BJ (cell line): ENCODE data around the gene ZNF177. TPM values are rescaled to one million over a fixed set of nuclear protein-coding genes. Genes with fewer than 3 reads are reported as not detected.

ENCODE experiments used
- CTCF ChIA-PET: fragments of 350-600 bp; formaldehyde crosslinking; extraction: SDS; loops from one replicate; lab custom pipeline; 2021; ENCODE audit warnings: antibody characterized with exemption, inconsistent platforms; lab: Yijun Ruan, JAX
- POLR2A ChIA-PET: fragments of 300-600 bp; sonication (Branson Sonifier 250); formaldehyde crosslinking; extraction: SDS; loops from one replicate; lab custom pipeline; 2021; ENCODE audit warnings: antibody characterized with exemption; lab: Charles Lee
- DNase-seq: peaks from one replicate; pipeline ENCODE4 v3.0.0-alpha.2; 2011; ENCODE audit warnings: low read depth
- H3K27me3 ChIP-seq: 2 replicates; pipeline ENCODE4 v1.6.0; 2011; ENCODE audit warnings: low read length; ENCODE audit not compliant: control insufficient read depth, insufficient read depth
- H3K36me3 ChIP-seq: 2 replicates; pipeline ENCODE4 v1.5.1; 2011; ENCODE audit warnings: low read length; ENCODE audit not compliant: control insufficient read depth, insufficient read depth
- H3K4me3 ChIP-seq: 2 replicates; pipeline ENCODE4 v1.5.1; 2011; ENCODE audit warnings: low read depth, mild to moderate bottlenecking, control low read depth, low read length
- polyA plus RNA-seq: library from polyadenylated mRNA; depleted of rRNA; stranded (reverse); fragments of >200 nt; gene quantifications from 2 replicates; pipeline ENCODE4 v1.2.3, GENCODE V29; 2011
- TF ChIP-seq, protein P1 (sequence below): IDR thresholded peaks from 2 replicates; pipeline ENCODE4 v1.5.1; 2011; ENCODE audit warnings: low read depth, mild to moderate bottlenecking, control low read depth, inconsistent platforms, low read length, moderate library complexity; ENCODE audit not compliant: insufficient read depth

Gene ZNF177
- polyA plus RNA-seq, 1 experiment = 0.94 TPM

DNA sequence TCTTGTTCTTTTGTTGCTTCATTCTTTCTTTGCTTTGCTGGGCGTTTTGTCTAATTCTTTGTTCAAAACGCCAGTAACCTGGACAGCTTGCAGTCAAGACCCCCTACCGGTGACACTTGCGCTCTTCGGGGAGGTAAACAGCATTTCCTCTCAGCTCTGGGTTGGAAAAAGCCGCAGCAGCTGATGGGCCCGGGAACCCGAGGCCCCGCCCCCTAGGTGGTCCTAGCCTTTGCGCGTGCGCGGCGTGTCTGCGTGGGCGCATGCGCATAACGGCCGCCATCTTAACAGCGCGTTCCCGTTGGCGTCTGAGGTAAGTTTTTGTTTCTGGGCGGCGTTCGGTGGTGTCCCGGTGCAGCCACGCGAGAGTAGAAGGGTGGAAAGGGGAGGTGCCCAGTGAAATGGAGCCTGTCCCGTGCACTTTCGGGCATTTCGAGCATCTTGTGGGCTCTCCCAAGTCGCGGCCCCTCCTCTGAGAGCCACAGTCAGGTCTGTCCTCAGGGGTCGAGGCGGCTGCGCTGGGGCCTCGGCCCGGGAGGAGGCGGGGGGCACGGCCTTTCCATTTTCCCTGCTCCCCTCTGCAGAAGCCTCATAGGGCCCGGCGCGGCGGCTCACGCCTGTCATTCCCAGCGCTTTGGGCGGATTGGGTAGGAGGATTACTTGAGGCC is 38.8 kb upstream of the ZNF177 start, which contains the start of gene ZNF559:
ZNF559 (plus strand) TSS at position 261 of the 665 bp plus-strand sequence. CDS start 14,371 bp downstream, outside the sequence.
- POLR2A ChIA-PET = interaction anchor here (0.5 kb wide), 1 partner anchor 259 kb away, joined by 18 read pairs; no protein-coding TSS in a partner anchor
- DNase-seq = peak; percentile 77
- Histone ChIP-seq H3K27me3 (no peaks in the 10 kb centered on the region), H3K4me3 (peak within 1 kb of the TSS; percentile 89), H3K36me3 (no peaks in the 10 kb centered on the region)
- CTCF ChIA-PET = interaction anchor here (0.9 to 2.0 kb wide), 4 partner anchors 8 to 294 kb away, joined by 3 to 11 read pairs (median 4); no protein-coding TSS in a partner anchor
- TF ChIP-seq, protein P1, sequence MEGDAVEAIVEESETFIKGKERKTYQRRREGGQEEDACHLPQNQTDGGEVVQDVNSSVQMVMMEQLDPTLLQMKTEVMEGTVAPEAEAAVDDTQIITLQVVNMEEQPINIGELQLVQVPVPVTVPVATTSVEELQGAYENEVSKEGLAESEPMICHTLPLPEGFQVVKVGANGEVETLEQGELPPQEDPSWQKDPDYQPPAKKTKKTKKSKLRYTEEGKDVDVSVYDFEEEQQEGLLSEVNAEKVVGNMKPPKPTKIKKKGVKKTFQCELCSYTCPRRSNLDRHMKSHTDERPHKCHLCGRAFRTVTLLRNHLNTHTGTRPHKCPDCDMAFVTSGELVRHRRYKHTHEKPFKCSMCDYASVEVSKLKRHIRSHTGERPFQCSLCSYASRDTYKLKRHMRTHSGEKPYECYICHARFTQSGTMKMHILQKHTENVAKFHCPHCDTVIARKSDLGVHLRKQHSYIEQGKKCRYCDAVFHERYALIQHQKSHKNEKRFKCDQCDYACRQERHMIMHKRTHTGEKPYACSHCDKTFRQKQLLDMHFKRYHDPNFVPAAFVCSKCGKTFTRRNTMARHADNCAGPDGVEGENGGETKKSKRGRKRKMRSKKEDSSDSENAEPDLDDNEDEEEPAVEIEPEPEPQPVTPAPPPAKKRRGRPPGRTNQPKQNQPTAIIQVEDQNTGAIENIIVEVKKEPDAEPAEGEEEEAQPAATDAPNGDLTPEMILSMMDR = peak; percentile 44

DNA sequence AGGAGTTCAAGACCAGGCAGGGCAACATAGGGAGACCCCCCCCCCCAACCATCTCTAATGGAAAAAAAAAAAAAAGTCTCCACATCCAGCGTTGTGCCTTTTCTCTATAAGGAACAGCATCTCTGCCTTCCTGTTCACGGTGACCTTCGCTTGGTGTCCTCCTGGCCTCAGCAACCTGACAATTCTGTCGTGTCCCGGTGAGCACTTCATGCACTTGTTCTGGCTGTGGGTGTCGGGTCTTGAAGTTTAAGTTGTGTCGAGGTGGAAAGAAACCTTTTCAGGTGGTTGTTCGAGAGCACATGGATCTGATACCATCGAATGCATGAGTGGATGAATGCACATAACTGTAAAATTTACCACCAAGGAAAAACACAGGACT is 38.2 kb upstream of the ZNF177 start:
- TF ChIP-seq, protein P1 = no peak
- DNase-seq = no peak
- Histone ChIP-seq H3K27me3 (no peaks in the 10 kb centered on the region), H3K4me3 (peak overlapping the region; percentile 89), H3K36me3 (no peaks in the 10 kb centered on the region)
- CTCF ChIA-PET = interaction anchor here (1.0 kb wide), 1 partner anchor 293 kb away, joined by 3 read pairs; no protein-coding TSS in a partner anchor
- POLR2A ChIA-PET = no interaction called here

DNA sequence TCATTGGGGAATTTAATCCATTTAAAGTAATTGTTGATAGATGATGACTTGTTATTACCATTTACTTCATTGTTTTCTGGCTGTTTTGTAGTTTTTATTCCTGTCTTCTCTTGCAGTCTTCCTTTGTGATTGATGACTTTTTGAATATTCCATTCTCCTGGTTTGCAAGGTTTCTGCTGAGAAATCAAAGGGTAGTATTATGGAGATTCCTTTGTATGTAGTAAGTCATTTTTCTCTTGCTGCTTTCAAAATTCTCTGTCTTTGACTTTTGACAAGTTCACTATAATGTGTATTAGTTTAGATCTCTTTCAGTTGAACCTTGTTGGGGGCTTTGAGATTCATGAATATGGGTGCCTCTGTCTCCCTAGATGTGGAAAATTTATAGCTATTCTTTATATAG is 32.8 kb upstream of the ZNF177 start:
- TF ChIP-seq, protein P1 = no peak
- ChIA-PET POLR2A (no interaction called here), CTCF (interaction anchor here (2.0 kb wide), 1 partner anchor 17 kb away, joined by 5 read pairs; no protein-coding TSS in a partner anchor)
- H3K36me3 ChIP-seq = peaks cover 3% of the 10 kb centered on the region; the same call in 1 of the 2 replicates
- H3K27me3 ChIP-seq = no peaks in the 10 kb centered on the region
- H3K4me3 ChIP-seq = no peak overlapping the region
- DNase-seq = no peak

DNA sequence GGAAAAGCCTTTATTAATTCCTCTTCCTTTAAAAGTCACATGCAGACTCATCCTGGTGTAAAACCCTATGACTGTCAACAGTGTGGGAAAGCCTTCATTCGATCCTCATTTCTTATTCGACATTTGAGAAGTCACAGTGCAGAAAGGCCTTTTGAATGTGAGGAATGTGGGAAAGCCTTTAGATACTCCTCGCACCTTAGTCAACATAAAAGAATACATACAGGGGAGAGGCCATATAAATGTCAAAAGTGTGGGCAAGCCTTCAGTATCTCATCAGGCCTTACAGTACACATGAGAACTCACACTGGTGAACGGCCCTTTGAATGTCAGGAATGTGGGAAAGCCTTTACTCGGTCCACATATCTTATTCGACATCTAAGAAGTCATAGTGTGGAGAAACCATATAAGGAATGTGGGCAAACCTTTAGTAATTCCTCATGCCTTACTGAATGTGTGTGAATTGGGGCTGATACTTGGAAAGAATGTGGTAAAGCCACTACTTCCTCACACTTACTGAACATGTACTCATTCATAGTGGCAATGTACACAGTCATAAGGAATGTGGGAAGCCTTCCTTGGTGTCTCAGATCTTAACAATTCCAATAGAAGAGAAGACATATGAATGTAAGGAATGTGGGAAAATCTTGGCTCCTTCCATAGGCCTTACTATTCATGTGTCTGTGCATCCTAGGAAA is 20.1 kb upstream of the ZNF177 start:
- H3K36me3 ChIP-seq = no peaks in the 10 kb centered on the region; the same call in none of the 2 replicates
- H3K27me3 ChIP-seq = no peaks in the 10 kb centered on the region
- no peak for DNase-seq
- TF ChIP-seq, protein P1 = no peak
- no peak overlapping the region for H3K4me3 ChIP-seq
- ChIA-PET CTCF (no interaction called here), POLR2A (no interaction called here)

DNA sequence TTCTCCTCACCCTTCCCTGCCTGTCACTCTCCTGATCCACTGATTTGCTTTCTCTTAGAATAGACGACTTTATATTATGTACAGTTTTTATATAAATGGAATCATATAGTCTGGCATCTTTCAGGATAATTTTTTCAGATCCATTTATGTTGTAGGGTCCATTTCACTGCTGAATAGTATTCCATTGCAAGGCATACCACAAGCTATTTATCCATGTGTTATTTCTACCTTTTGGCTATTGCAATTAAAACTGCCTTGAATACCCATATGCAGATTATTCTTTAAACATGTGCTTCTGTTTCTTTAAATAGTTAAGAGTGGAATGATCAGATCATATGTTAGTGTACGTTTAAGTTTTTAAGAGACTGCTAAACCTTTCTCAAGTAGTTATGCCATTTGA is 17.8 kb upstream of the ZNF177 start:
- Histone ChIP-seq H3K36me3 (no peaks in the 10 kb centered on the region; the same call in none of the 2 replicates), H3K4me3 (no peak overlapping the region), H3K27me3 (no peaks in the 10 kb centered on the region)
- ChIA-PET CTCF (no interaction called here), POLR2A (no interaction called here)
- DNase-seq = no peak
- TF ChIP-seq, protein P1 = no peak
